K562 (cell line): ENCODE data around the gene DBNL. TPM values are rescaled to one million over a fixed set of nuclear protein-coding genes. Genes with fewer than 3 reads are reported as not detected.

Experiments used
- ATAC-seq: fragments of 200-7000 bp; cut with Tn5 transposase; 3 replicates; pipeline ENCODE4 v1.9.1; 2020; ENCODE audit warnings: moderate library complexity
- BruUV-seq: library from RNA; stranded (reverse); fragments of 400-500 nt; replicated peaks from 2 replicates; lab custom pipeline; 2021; lab: Mats Ljungman, UMichigan
- CTCF ChIA-PET: fragments of 300-600 bp; formaldehyde crosslinking; extraction: SDS; loops from one replicate; lab custom pipeline; 2021; ENCODE audit warnings: low intra/inter-chr PET ratio; lab: Yijun Ruan, JAX
- POLR2A ChIA-PET: fragments of 300-600, 350-650 bp; sonication (Branson Sonifier 250); formaldehyde crosslinking; extraction: SDS; loops from one replicate; lab custom pipeline; 2021; ENCODE audit warnings: antibody characterized with exemption, inconsistent platforms; lab: Yijun Ruan, JAX
- DNase-seq, 4 experiments: peaks; one replicate each; pipeline versions ENCODE4 v3.0.0 to v3.0.0-alpha.2; 2011 to 2018; ENCODE audit warnings: low spot score in 3 of 4, mixed read lengths in 3 of 4; ENCODE audit errors: extremely low read depth in 1 of 4
- FAIRE-seq: peaks from 2 replicates; lab custom pipeline; 2011; peaks lifted over from hg19 to GRCh38; lab: Jason Lieb, UNC
- H2AFZ ChIP-seq: 2 replicates; pipeline ENCODE4 v1.6.0; 2011; ENCODE audit warnings: low read depth, low read length, control low read depth, inconsistent platforms
- H3K27ac ChIP-seq: fragments of 200-600 bp; 3 replicates; pipeline ENCODE4 v1.8.0; 2011; ENCODE audit warnings: low read depth, mild to moderate bottlenecking, control low read depth, inconsistent platforms, low read length, moderate library complexity, mixed read lengths; ENCODE audit errors: extremely low read depth
- H3K27me3 ChIP-seq, 2 experiments: fragments of 300-600 bp in 1 of 2; 2 replicates in 1 of 2; 3 replicates in 1 of 2; pipeline versions ENCODE4 v1.6.0 to v1.8.0; 2011; ENCODE audit warnings: inconsistent platforms in 2 of 2, low read length in 2 of 2, mild to moderate bottlenecking in 1 of 2, mixed read lengths in 1 of 2, moderate library complexity in 1 of 2; ENCODE audit not compliant: control insufficient read depth in 2 of 2, insufficient read depth in 2 of 2
- H3K36me3 ChIP-seq: fragments of 300-600 bp; 3 replicates; pipeline ENCODE4 v1.8.0; 2011; ENCODE audit warnings: mild to moderate bottlenecking, low read length, inconsistent platforms; ENCODE audit not compliant: control insufficient read depth, insufficient read depth
- H3K4me1 ChIP-seq, 2 experiments: fragments of 200-600 bp in 1 of 2; replicated peaks in 1 of 2; 2 replicates in 1 of 2; 3 replicates in 1 of 2; pipeline versions ENCODE4 v1.5.1 to v1.8.0; 2011; ENCODE audit warnings: inconsistent platforms in 2 of 2, low read length in 2 of 2, mild to moderate bottlenecking in 1 of 2, mixed read lengths in 1 of 2, moderate library complexity in 1 of 2; ENCODE audit not compliant: control insufficient read depth in 2 of 2, insufficient read depth in 2 of 2
- H3K4me2 ChIP-seq: 2 replicates; pipeline ENCODE4 v1.6.1; 2011; ENCODE audit warnings: low read length, control low read depth, inconsistent platforms, mixed read lengths; ENCODE audit not compliant: insufficient read depth
- H3K4me3 ChIP-seq: fragments of 200-600 bp; sonication (generic), shearing (Covaris generic); 2 replicates; pipeline ENCODE4 v1.5.1; 2016; ENCODE audit warnings: control low read depth, inconsistent platforms
- H3K79me2 ChIP-seq: fragments of 200-600 bp; 3 replicates; pipeline ENCODE4 v1.8.0; 2011; ENCODE audit warnings: low read length, inconsistent platforms; ENCODE audit not compliant: control insufficient read depth, insufficient read depth
- H3K9ac ChIP-seq, 2 experiments: 2 replicates each; pipeline versions ENCODE4 v1.6.0 to v1.6.1; 2011; ENCODE audit warnings: low read depth in 2 of 2, low read length in 2 of 2, control low read depth in 1 of 2, inconsistent platforms in 1 of 2, mild to moderate bottlenecking in 1 of 2, mixed read lengths in 1 of 2; ENCODE audit not compliant: insufficient read depth in 1 of 2
- H3K9me1 ChIP-seq: one replicate; pipeline ENCODE4 v1.6.0; 2011; ENCODE audit warnings: inconsistent platforms, mild to moderate bottlenecking, low read length, moderate library complexity; ENCODE audit not compliant: control insufficient read depth, insufficient read depth
- H3K9me3 ChIP-seq: replicated peaks from 2 replicates; pipeline ENCODE4 v1.5.1; 2011; ENCODE audit warnings: low read depth, low read length, inconsistent platforms; ENCODE audit not compliant: control insufficient read depth, insufficient read depth
- H4K20me1 ChIP-seq: replicated peaks from 2 replicates; pipeline ENCODE4 v1.6.1; 2011; ENCODE audit warnings: low read length, inconsistent platforms, mixed read lengths; ENCODE audit not compliant: control insufficient read depth, insufficient read depth
- CC2D1A ChIP-seq: fragments of 450-650 bp; IDR thresholded peaks from 2 replicates; pipeline ENCODE4 v1.6.1; 2017; ENCODE audit warnings: mild to moderate bottlenecking
- CHD1 ChIP-seq: fragments of 200-600 bp; sonication (generic); IDR thresholded peaks from one replicate; pipeline ENCODE4 v1.6.1; 2012; ENCODE audit warnings: mild to moderate bottlenecking, moderate library complexity, low read length, inconsistent platforms
- DNMT1 ChIP-seq: fragments of 450-650 bp; IDR thresholded peaks from 2 replicates; pipeline ENCODE4 v1.6.1; 2016; ENCODE audit warnings: antibody characterized with exemption, mild to moderate bottlenecking
- HCFC1 ChIP-seq: IDR thresholded peaks from 2 replicates; pipeline ENCODE4 v1.6.1; 2012; ENCODE audit warnings: low read depth, low read length, improper control_type of control experiment
- MXI1 ChIP-seq: IDR thresholded peaks from 2 replicates; pipeline ENCODE4 v1.6.1; 2011; ENCODE audit warnings: low read depth, mild to moderate bottlenecking, improper control_type of control experiment, low read length
- POLR2AphosphoS2 ChIP-seq: IDR thresholded peaks from 2 replicates; pipeline ENCODE4 v1.6.1; 2012; ENCODE audit warnings: low read length, improper control_type of control experiment
- SP2 ChIP-seq: IDR thresholded peaks from 2 replicates; pipeline ENCODE4 v1.6.1; 2011; ENCODE audit warnings: mild to moderate bottlenecking, low read depth, low read length, moderate library complexity; ENCODE audit not compliant: poor library complexity, severe bottlenecking; ENCODE audit errors: extremely low read depth
- SRF ChIP-seq, 2 experiments: fragments of 250-450, 450-650 bp in 1 of 2; sonication (Bioruptor Pico) in 1 of 2; sonication (generic) in 1 of 2; formaldehyde crosslinking; IDR thresholded peaks; 2 replicates each; pipeline versions ENCODE4 v1.5.0 to v1.5.1; 2020 to 2022; ENCODE audit warnings: mild to moderate bottlenecking in 1 of 2, missing genetic modification reagents in 1 of 2
- TFAM ChIP-seq: fragments of 250-450 bp; sonication (Bioruptor Pico); conservative IDR thresholded peaks from 2 replicates; pipeline ENCODE4 v1.5.0; 2021; ENCODE audit warnings: mild to moderate bottlenecking, moderate library complexity
- ZBTB1 ChIP-seq: sonication (generic); formaldehyde crosslinking; IDR thresholded peaks from 2 replicates; pipeline ENCODE4 v1.8.1; 2023; ENCODE audit warnings: missing genetic modification reagents, low read depth, mild to moderate bottlenecking, borderline replicate concordance
- ZNF282 ChIP-seq: sonication (generic); formaldehyde crosslinking; IDR thresholded peaks from 2 replicates; pipeline ENCODE4 v1.8.1; 2023; ENCODE audit warnings: missing genetic modification reagents
- ZNF561 ChIP-seq: fragments of 450-650 bp; formaldehyde crosslinking; conservative IDR thresholded peaks from 2 replicates; pipeline ENCODE4 v1.4.0; 2020; ENCODE audit warnings: mild to moderate bottlenecking, moderate library complexity
- WGBS: fragments of 100-300 bp; shearing (Covaris generic); methylation state at CpG from one replicate; pipeline ENCODE4 v1.1.6; 2016; ENCODE audit warnings: low coverage, mixed read lengths; ENCODE audit not compliant: insufficient coverage; ENCODE audit errors: missing lambda C conversion rate; 5-methylcytosine and 5-hydroxymethylcytosine counted together
- in situ Hi-C: fragments of 300-500 bp; cut with MboI; formaldehyde crosslinking; loops from 4 replicates; pipeline ENCODE4 v1.15.0; 2018; ENCODE audit warnings: inconsistent platforms, mixed read lengths
- intact Hi-C: fragments of 100-400 bp; cut with micrococcal nuclease; formaldehyde crosslinking; loops from 2 replicates; pipeline ENCODE4 v1.14.2; 2022
- polyA plus RNA-seq, 8 experiments: library from polyadenylated mRNA; depleted of rRNA in 4 of 8; stranded (reverse) in 5 of 8; unstranded in 3 of 8; fragments of >200 nt; fragmentation: Nextera tagmentation in 2 of 8; fragmentation: Illumina TruSeq in 1 of 8; extraction: Ambion mirVana in 2 of 8; extraction: Trizol in 1 of 8; gene quantifications; 2 replicates each; pipeline versions ENCODE4 v1.2.1 to v1.2.3, GENCODE V29; 2011 to 2014; ENCODE audit warnings: inconsistent platforms in 1 of 8, missing spikeins in 1 of 8
- total RNA-seq, 7 experiments: library from RNA; depleted of rRNA in 6 of 7; stranded (reverse); fragments of >200 nt in 6 of 7; fragmentation: Illumina TruSeq in 2 of 7; extraction: Trizol in 2 of 7; gene quantifications; 2 replicates each; pipeline versions ENCODE4 v1.2.1 to v1.2.3, GENCODE V29; 2011 to 2021; ENCODE audit warnings: low replicate concordance in 1 of 7
- TF ChIP-seq, protein P1 (sequence below), 2 experiments: fragments of 450-650 bp in 1 of 2; sonication (generic) in 1 of 2; formaldehyde crosslinking; conservative IDR thresholded peaks; 2 replicates each; pipeline versions ENCODE4 v1.4.0 to v1.8.1; 2020 to 2022; ENCODE audit warnings: mild to moderate bottlenecking in 1 of 2, missing genetic modification reagents in 1 of 2

DBNL gene
- total and polyA plus RNA-seq, 9 of the 15 experiments (the other 6 are each of a cell fraction or from before 2014, with no cell fraction given), result 1.9 to 65.1 (median 38.9) TPM

DNA sequence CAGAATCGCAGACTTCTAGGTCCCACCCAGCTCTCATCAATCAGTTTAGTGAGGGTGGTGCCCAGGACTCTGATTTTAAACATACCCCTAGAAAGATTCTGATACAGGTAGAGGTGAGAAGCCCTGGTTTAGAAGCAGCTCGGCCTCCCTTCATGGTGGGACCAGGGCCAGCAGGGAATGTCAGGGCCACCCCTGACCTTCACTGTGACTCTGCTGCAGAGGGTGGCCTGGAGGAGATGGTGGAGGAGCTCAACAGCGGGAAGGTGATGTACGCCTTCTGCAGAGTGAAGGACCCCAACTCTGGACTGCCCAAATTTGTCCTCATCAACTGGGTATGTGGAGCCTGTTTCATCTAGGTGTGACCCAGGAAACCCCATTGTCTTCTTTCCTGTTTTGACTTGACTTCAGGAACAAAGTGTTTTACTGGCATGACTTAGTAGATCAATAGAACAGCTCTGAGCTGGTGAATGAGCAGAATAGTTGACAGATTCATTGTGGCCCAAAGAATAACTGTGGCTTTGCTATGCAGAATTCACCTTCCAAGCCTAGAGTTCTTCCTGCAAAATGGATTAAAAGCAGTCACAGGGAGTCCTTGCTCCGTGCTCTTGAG lies 7.2 kb downstream of the DBNL start:
- H2AFZ ChIP-seq, result no peak overlapping the region
- BruUV-seq, result no TSS peak
- ChIA-PET CTCF (no interaction called here), POLR2A (interaction anchor here (0.6 kb wide), 1 partner anchor 12 kb away, joined by 3 read pairs; no protein-coding TSS in a partner anchor)
- ATAC-seq (no peak), FAIRE-seq (no peak), DNase-seq (no peak)
- H3K9me1 ChIP-seq, result peaks cover 7% of the 10 kb centered on the region
- H3K4me3 ChIP-seq, result no peak overlapping the region
- in situ Hi-C loops, result no loop called here
- peaks cover 67% of the 10 kb centered on the region; the same call in 2 of the 3 replicates for H3K36me3 ChIP-seq
- H3K9me3 ChIP-seq, result no peaks in the 10 kb centered on the region
- H3K4me2 ChIP-seq, result no peak overlapping the region
- H3K27ac ChIP-seq, result no peak overlapping the region
- intact Hi-C loops, result no loop called here
- TF ChIP-seq SP2 (no peak), HCFC1 (no peak), MXI1 (no peak), CC2D1A (no peak), ZNF561 (CRISPR knock-in tag) (no peak), TFAM (CRISPR knock-in tag) (no peak), SRF (CRISPR knock-in tag; IDR thresholded peaks at IDR 0.05) (no peak), CHD1 (no peak), DNMT1 (no peak), ZBTB1 (no peak), ZNF282 (CRISPR knock-in tag) (no peak), POLR2AphosphoS2 (no peak)
- TF ChIP-seq, protein P1, sequence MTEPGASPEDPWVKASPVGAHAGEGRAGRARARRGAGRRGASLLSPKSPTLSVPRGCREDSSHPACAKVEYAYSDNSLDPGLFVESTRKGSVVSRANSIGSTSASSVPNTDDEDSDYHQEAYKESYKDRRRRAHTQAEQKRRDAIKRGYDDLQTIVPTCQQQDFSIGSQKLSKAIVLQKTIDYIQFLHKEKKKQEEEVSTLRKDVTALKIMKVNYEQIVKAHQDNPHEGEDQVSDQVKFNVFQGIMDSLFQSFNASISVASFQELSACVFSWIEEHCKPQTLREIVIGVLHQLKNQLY (CRISPR knock-in tag; conservative IDR thresholded peaks at IDR 0.05), result no peak
- H3K9ac ChIP-seq, result no peak overlapping the region
- H3K79me2 ChIP-seq, result peaks cover 20% of the 10 kb centered on the region
- peaks cover 12% of the 10 kb centered on the region for H4K20me1 ChIP-seq
- peaks cover 1 to 3% of the 10 kb centered on the region in 2 experiments; a peak in 4 of 5 replicates for H3K4me1 ChIP-seq
- WGBS, result 92% methylated on average over 3 of the region's 5 CpGs
- H3K27me3 ChIP-seq, result no peaks in the 10 kb centered on the region
